Measurements from ENCODE around the gene C1orf226. TPM values are rescaled to one million over a fixed set of nuclear protein-coding genes. Genes with fewer than 3 reads are reported as not detected.

C1orf226 gene
- total RNA-seq, 1 donor from 2014 or later = 12.6 TPM

- no peak for DNase-seq (ENCODE audit: extremely low spot score, unreplicated experiment)
- Mint-ChIP-seq H3K27me3 (no peaks in the 10 kb centered on the region), H3K36me3 (no peaks in the 10 kb centered on the region), H3K27ac (no peak overlapping the region), H3K4me1 (ENCODE audit: unreplicated experiment) (no peaks in the 10 kb centered on the region), H3K4me3 (no peak overlapping the region), H3K9me3 (no peaks in the 10 kb centered on the region)
- TF ChIP-seq CTCF (conservative IDR thresholded peaks at IDR 0.05) = no peak
Measured at GRCh38 chr1:162370161-162370560, 11.4 kb upstream of the C1orf226 start.

- no peak for TF ChIP-seq CTCF (conservative IDR thresholded peaks at IDR 0.05)
- no peaks in the 10 kb centered on the region for H3K36me3 Mint-ChIP-seq
- H3K9me3 Mint-ChIP-seq = no peaks in the 10 kb centered on the region
Measured at GRCh38 chr1:162370721-162371120, 10.8 kb upstream of the C1orf226 start.

GRCh38 chr1:162371611-162372010 is 9.9 kb upstream of the C1orf226 start:
- no peak for DNase-seq (ENCODE audit: extremely low spot score, unreplicated experiment)
- H3K27me3 Mint-ChIP-seq = no peaks in the 10 kb centered on the region
- H3K4me1 Mint-ChIP-seq (ENCODE audit: unreplicated experiment) = peaks cover 3% of the 10 kb centered on the region
- H3K27ac Mint-ChIP-seq = peak overlapping the region; percentile 95
- no peak overlapping the region for H3K4me3 Mint-ChIP-seq
- no peaks in the 10 kb centered on the region for H3K36me3 Mint-ChIP-seq
- no peak for TF ChIP-seq CTCF (conservative IDR thresholded peaks at IDR 0.05)
- H3K9me3 Mint-ChIP-seq = no peaks in the 10 kb centered on the region

More at GRCh38 chr1:162370721-162371120, 10.8 kb upstream of the C1orf226 start:
- no peak overlapping the region for H3K4me3 Mint-ChIP-seq
- no peaks in the 10 kb centered on the region for H3K27me3 Mint-ChIP-seq
- H3K27ac Mint-ChIP-seq = no peak overlapping the region
- no peak for DNase-seq (ENCODE audit: extremely low spot score, unreplicated experiment)
- no peaks in the 10 kb centered on the region for H3K4me1 Mint-ChIP-seq (ENCODE audit: unreplicated experiment)

GRCh38 chr1:162372159-162373071 is 9.1 kb upstream of the C1orf226 start:
- no peaks in the 10 kb centered on the region for H3K9me3 Mint-ChIP-seq
- no peaks in the 10 kb centered on the region for H3K36me3 Mint-ChIP-seq
- H3K27me3 Mint-ChIP-seq = no peaks in the 10 kb centered on the region
- H3K4me3 Mint-ChIP-seq = no peak overlapping the region
- no peak for TF ChIP-seq CTCF (conservative IDR thresholded peaks at IDR 0.05)
- H3K27ac Mint-ChIP-seq = peak overlapping the region; percentile 95
- no peak for DNase-seq (ENCODE audit: extremely low spot score, unreplicated experiment)
- H3K4me1 Mint-ChIP-seq (ENCODE audit: unreplicated experiment) = peaks cover 6% of the 10 kb centered on the region

GRCh38 chr1:162373072-162373427 is 8.5 kb upstream of the C1orf226 start:
- Mint-ChIP-seq H3K27ac (no peak overlapping the region), H3K9me3 (no peaks in the 10 kb centered on the region), H3K4me3 (no peak overlapping the region), H3K4me1 (ENCODE audit: unreplicated experiment) (peaks cover 6% of the 10 kb centered on the region), H3K36me3 (no peaks in the 10 kb centered on the region), H3K27me3 (no peaks in the 10 kb centered on the region)
- TF ChIP-seq CTCF (conservative IDR thresholded peaks at IDR 0.05) = no peak
- DNase-seq (ENCODE audit: extremely low spot score, unreplicated experiment) = no peak

Data from type B pancreatic cell (in vitro differentiated cells).